HepG2 (cell line): ENCODE data around the gene GPR137. TPM values are rescaled to one million over a fixed set of nuclear protein-coding genes. Genes with fewer than 3 reads are reported as not detected.
A peak's percentile ranks its signal among the peaks of the same experiment; 100 is the strongest.

ENCODE experiments used
- ADNP ChIP-seq: sonication (generic); formaldehyde crosslinking; IDR thresholded peaks from 2 replicates; pipeline ENCODE4 v1.4.0; 2020; ENCODE audit warnings: missing genetic modification reagents
- AGO1 ChIP-seq: fragments of 200-400 bp; formaldehyde crosslinking; IDR thresholded peaks from 2 replicates; pipeline ENCODE4 v1.6.1; 2017; ENCODE audit warnings: mild to moderate bottlenecking, low read depth, low read length, moderate library complexity; ENCODE audit not compliant: poor library complexity, severe bottlenecking
- CHD4 ChIP-seq: fragments of 200-600 bp; sonication (generic); IDR thresholded peaks from 2 replicates; pipeline ENCODE4 v1.7.0; 2017; ENCODE audit warnings: mild to moderate bottlenecking, low read length, borderline replicate concordance
- FIP1L1 ChIP-seq: fragments of 200-400 bp; formaldehyde crosslinking; IDR thresholded peaks from 2 replicates; pipeline ENCODE4 v1.6.1; 2018; ENCODE audit warnings: low read depth, mild to moderate bottlenecking, low read length, moderate library complexity, borderline replicate concordance; ENCODE audit not compliant: insufficient read depth
- HNF4A ChIP-seq: sonication (generic); formaldehyde crosslinking; IDR thresholded peaks from 2 replicates; pipeline ENCODE4 v1.4.0; 2020; ENCODE audit warnings: missing genetic modification reagents
- MZF1 ChIP-seq: sonication (generic); formaldehyde crosslinking; IDR thresholded peaks from 2 replicates; pipeline ENCODE4 v1.8.1; 2023; ENCODE audit warnings: mild to moderate bottlenecking, missing genetic modification reagents, borderline replicate concordance
- NFKBIZ ChIP-seq: IDR thresholded peaks from 2 replicates; pipeline ENCODE4 v1.6.1; 2018; ENCODE audit warnings: missing genetic modification reagents, missing compliant biosample characterization
- RFXANK ChIP-seq: IDR thresholded peaks from 2 replicates; pipeline ENCODE4 v1.6.1; 2016
- TOE1 ChIP-seq: sonication (generic); formaldehyde crosslinking; IDR thresholded peaks from 2 replicates; pipeline ENCODE4 v1.4.0; 2020; ENCODE audit warnings: mild to moderate bottlenecking, missing genetic modification reagents
- ZFP1 ChIP-seq: IDR thresholded peaks from 2 replicates; pipeline ENCODE4 v1.6.1; 2016
- ZNF354B ChIP-seq: sonication (generic); formaldehyde crosslinking; IDR thresholded peaks from 2 replicates; pipeline ENCODE4 v1.8.0; 2022; ENCODE audit warnings: mild to moderate bottlenecking, missing genetic modification reagents
- polyA plus RNA-seq, 8 experiments: library from polyadenylated mRNA; depleted of rRNA in 3 of 8; stranded (reverse) in 7 of 8; unstranded in 1 of 8; fragments of >200 nt; fragmentation: Illumina TruSeq in 4 of 8; extraction: Trizol in 4 of 8; gene quantifications; 2 replicates each; pipeline versions ENCODE4 v1.2.1 to v1.2.3, GENCODE V29; 2011 to 2016; ENCODE audit warnings: low read depth in 4 of 8, missing spikeins in 1 of 8, mixed read lengths in 1 of 8; ENCODE audit not compliant: insufficient read depth in 1 of 8
- total RNA-seq, 5 experiments: library from RNA; depleted of rRNA; stranded (reverse); fragments of >200 nt; fragmentation: Illumina TruSeq; extraction: Trizol; gene quantifications; 2 replicates each; pipeline ENCODE4 v1.2.3, GENCODE V29; 2016; ENCODE audit warnings: low read depth in 1 of 5
- TF ChIP-seq, protein P1 (sequence below): sonication (generic); formaldehyde crosslinking; IDR thresholded peaks from 2 replicates; pipeline ENCODE4 v1.4.0; 2020; ENCODE audit warnings: missing genetic modification reagents
- TF ChIP-seq, protein P2 (sequence below): sonication (generic); formaldehyde crosslinking; IDR thresholded peaks from 2 replicates; pipeline ENCODE4 v1.5.1; 2020; ENCODE audit warnings: missing genetic modification reagents, mild to moderate bottlenecking, borderline replicate concordance
- TF ChIP-seq, protein P3 (sequence below): sonication (generic); formaldehyde crosslinking; IDR thresholded peaks from 2 replicates; pipeline ENCODE4 v1.5.1; 2020; ENCODE audit warnings: mild to moderate bottlenecking, missing genetic modification reagents, moderate library complexity
- TF ChIP-seq, protein P4 (sequence below): sonication (generic); formaldehyde crosslinking; IDR thresholded peaks from 2 replicates; pipeline ENCODE4 v1.5.1; 2020; ENCODE audit warnings: mild to moderate bottlenecking, missing genetic modification reagents, borderline replicate concordance
- TF ChIP-seq, protein P5 (sequence below): sonication (generic); formaldehyde crosslinking; conservative IDR thresholded peaks from 2 replicates; pipeline ENCODE4 v1.5.0; 2020; ENCODE audit warnings: missing genetic modification reagents

GPR137 gene
- total and polyA plus RNA-seq, 2 of the 13 experiments (the other 11 are each of a cell fraction or from before 2014, with no cell fraction given) = 8.5 to 13.2 TPM

DNA sequence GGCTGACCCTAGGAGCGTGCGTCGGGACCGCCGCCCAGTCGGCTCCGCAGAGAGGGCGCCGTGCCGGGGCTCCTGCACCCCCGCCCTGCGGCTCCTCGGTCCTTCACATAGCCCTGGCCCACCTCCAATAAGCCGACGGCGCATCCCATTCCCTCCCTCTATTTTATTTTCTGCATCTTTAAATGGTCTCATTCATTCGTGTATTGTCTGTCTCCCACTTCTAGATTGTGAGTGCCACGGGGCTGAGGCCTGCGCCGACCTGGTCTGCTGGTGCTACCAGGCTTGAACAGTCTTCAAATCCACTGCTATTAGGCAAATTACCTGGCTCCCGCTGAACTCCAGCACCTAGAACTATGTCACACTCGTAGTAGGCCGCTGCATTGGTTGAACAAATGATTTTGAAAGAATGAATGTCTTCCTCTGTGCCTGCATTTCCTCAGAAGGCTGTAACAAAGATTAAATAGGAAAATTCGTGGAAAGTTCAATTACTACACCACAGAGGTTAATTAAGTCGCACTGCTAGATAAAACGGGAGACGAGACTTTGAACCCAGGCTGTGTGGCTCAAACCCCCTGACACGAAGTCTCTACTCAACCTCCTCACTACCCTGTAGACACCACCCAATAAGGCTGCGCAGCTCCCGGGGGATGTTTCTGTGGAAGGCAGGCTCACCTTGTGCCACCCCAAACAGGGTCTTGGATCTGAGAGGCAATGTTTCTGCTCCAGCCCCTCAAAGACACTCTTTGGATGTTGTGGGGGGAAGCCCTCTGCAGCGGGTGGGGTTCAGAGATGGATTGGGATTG is 37.7 kb upstream of the GPR137 start (continued):
- no peak for TF ChIP-seq ADNP (CRISPR knock-in tag)
- TF ChIP-seq, protein P1, sequence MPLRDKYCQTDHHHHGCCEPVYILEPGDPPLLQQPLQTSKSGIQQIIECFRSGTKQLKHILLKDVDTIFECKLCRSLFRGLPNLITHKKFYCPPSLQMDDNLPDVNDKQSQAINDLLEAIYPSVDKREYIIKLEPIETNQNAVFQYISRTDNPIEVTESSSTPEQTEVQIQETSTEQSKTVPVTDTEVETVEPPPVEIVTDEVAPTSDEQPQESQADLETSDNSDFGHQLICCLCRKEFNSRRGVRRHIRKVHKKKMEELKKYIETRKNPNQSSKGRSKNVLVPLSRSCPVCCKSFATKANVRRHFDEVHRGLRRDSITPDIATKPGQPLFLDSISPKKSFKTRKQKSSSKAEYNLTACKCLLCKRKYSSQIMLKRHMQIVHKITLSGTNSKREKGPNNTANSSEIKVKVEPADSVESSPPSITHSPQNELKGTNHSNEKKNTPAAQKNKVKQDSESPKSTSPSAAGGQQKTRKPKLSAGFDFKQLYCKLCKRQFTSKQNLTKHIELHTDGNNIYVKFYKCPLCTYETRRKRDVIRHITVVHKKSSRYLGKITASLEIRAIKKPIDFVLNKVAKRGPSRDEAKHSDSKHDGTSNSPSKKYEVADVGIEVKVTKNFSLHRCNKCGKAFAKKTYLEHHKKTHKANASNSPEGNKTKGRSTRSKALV (CRISPR knock-in tag) = no peak
- TF ChIP-seq, protein P2, sequence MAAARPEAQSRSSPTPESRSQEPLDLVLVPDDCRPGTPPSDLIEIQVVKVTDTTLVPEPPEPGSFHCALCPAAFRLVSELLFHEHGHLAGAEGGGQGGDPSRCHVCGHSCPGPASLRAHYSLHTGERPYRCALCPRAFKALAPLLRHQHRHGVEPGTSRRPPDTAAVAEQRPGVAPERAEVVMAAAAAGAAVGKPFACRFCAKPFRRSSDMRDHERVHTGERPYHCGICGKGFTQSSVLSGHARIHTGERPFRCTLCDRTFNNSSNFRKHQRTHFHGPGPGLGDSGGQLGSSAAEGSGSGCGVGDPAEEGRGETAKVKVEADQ (CRISPR knock-in tag) = no peak
- no peak for TF ChIP-seq FIP1L1
- no peak for TF ChIP-seq RFXANK (CRISPR knock-in tag)
- TF ChIP-seq TOE1 (CRISPR knock-in tag) = no peak
- no peak for TF ChIP-seq ZNF354B (CRISPR knock-in tag)
- TF ChIP-seq CHD4 = no peak
- TF ChIP-seq, protein P3, sequence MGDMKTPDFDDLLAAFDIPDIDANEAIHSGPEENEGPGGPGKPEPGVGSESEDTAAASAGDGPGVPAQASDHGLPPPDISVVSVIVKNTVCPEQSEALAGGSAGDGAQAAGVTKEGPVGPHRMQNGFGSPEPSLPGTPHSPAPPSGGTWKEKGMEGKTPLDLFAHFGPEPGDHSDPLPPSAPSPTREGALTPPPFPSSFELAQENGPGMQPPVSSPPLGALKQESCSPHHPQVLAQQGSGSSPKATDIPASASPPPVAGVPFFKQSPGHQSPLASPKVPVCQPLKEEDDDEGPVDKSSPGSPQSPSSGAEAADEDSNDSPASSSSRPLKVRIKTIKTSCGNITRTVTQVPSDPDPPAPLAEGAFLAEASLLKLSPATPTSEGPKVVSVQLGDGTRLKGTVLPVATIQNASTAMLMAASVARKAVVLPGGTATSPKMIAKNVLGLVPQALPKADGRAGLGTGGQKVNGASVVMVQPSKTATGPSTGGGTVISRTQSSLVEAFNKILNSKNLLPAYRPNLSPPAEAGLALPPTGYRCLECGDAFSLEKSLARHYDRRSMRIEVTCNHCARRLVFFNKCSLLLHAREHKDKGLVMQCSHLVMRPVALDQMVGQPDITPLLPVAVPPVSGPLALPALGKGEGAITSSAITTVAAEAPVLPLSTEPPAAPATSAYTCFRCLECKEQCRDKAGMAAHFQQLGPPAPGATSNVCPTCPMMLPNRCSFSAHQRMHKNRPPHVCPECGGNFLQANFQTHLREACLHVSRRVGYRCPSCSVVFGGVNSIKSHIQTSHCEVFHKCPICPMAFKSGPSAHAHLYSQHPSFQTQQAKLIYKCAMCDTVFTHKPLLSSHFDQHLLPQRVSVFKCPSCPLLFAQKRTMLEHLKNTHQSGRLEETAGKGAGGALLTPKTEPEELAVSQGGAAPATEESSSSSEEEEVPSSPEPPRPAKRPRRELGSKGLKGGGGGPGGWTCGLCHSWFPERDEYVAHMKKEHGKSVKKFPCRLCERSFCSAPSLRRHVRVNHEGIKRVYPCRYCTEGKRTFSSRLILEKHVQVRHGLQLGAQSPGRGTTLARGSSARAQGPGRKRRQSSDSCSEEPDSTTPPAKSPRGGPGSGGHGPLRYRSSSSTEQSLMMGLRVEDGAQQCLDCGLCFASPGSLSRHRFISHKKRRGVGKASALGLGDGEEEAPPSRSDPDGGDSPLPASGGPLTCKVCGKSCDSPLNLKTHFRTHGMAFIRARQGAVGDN (CRISPR knock-in tag) = peak; percentile 18
- TF ChIP-seq, protein P4, sequence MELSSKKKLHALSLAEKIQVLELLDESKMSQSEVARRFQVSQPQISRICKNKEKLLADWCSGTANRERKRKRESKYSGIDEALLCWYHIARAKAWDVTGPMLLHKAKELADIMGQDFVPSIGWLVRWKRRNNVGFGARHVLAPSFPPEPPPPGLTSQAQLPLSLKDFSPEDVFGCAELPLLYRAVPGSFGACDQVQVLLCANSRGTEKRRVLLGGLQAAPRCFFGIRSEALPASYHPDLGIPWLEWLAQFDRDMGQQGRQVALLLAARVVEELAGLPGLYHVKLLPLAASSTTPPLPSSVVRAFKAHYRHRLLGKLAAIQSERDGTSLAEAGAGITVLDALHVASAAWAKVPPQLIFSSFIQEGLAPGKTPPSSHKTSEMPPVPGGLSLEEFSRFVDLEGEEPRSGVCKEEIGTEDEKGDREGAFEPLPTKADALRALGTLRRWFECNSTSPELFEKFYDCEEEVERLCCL (CRISPR knock-in tag) = 0 out of 2 replicates have a peak, but pooled peaks have one; percentile 30
- no peak for TF ChIP-seq MZF1 (CRISPR knock-in tag)
- no peak for TF ChIP-seq ZFP1
- no peak for TF ChIP-seq NFKBIZ
- TF ChIP-seq AGO1 = no peak
- TF ChIP-seq, protein P5, sequence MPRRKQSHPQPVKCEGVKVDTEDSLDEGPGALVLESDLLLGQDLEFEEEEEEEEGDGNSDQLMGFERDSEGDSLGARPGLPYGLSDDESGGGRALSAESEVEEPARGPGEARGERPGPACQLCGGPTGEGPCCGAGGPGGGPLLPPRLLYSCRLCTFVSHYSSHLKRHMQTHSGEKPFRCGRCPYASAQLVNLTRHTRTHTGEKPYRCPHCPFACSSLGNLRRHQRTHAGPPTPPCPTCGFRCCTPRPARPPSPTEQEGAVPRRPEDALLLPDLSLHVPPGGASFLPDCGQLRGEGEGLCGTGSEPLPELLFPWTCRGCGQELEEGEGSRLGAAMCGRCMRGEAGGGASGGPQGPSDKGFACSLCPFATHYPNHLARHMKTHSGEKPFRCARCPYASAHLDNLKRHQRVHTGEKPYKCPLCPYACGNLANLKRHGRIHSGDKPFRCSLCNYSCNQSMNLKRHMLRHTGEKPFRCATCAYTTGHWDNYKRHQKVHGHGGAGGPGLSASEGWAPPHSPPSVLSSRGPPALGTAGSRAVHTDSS (CRISPR knock-in tag) = no peak
- peak; percentile 22; the same call in 1 of the 2 replicates for TF ChIP-seq HNF4A (CRISPR knock-in tag)
